Raji (cell line): Measurements from ENCODE around the gene MGAT4A.

ENCODE experiments used
- POLR2A ChIP-seq: IDR thresholded peaks from 2 replicates; pipeline ENCODE4 v1.6.1; 2011; ENCODE audit warnings: low read depth, low read length, control low read depth; ENCODE audit not compliant: insufficient read depth

MGAT4A gene

DNA sequence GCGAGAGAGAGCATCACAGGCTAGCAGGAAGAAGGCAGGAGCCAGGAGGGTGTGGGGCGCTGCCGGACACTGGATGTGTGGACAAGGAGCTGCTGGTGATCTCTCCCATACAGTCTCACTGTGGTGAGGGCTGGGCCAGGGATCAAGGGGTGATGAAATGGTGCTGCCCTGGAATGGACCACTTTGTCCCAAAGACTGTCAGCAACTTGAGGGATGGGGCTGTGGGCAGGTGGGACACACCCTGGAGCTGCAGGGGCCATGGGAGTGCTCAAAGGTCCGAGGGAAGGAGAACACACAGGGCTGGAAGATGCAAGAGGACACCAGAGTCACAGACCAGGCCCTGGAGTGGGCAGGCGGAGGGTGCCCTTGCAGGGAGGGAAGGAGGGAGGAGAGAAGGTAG lies 160.6 kb downstream of the MGAT4A start:
- TF ChIP-seq POLR2A = no peak

DNA sequence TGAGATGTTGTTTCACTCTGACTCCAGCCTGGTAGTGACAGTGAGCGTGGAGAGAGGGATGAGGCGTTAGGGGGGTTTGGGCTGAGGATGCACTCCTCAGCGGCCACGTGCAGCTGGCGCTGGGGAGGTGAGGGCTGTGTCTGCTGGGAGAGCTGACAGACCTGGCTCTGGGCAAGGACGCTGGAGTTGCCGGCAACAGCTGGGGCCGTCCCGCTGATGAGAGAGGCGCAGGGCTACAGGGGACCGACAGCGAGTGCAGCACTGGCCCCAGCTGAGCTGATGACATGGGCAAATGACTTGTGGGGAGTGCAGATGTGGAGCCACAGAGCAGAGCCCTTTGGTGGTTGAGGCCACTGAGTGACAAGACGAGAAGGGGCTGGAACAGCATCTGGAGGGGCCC lies 161.0 kb downstream of the MGAT4A start:
- no peak for TF ChIP-seq POLR2A

DNA sequence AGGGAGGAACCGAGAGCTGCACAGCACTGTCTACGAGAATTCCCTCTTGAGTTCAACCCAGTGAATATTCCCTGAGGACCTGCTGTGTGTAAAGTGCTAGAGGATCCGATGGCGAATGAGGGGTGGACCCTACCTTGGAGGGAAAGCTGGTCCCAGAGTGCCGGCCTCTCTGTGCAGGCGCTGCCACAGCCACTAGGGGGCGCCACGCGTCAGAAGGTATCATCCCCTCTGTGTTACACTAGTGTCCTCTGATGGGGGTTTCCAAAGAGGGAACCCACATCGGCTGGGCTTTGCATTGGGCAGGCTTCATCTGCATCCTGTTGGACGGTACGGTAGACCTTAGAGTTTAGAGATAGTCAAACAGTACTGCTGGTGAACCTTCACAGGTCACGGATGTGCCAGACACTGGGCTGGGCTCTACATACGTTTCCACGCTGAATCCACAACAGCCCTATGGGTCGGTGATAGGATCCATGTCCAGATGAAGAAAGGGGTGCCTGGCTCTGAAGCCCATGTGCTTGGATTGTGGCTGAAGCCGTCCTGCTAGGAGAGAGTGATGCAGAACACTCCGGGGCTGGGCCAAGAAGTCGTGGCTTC lies 161.6 kb downstream of the MGAT4A start:
- no peak for TF ChIP-seq POLR2A
